Measurements from ENCODE around the gene OSR1.

- TF ChIP-seq ZNF175 (tag by site-specific recombination; IDR thresholded peaks at IDR 0.05), result no peak
- no peak for TF ChIP-seq CTCF (tag by site-specific recombination; IDR thresholded peaks at IDR 0.05)
- no peak for TF ChIP-seq PBX3 (CRISPR knock-in tag; IDR thresholded peaks at IDR 0.05)
- no peak for TF ChIP-seq ZFP37 (tag by site-specific recombination; IDR thresholded peaks at IDR 0.05)
- no peak for TF ChIP-seq ZNF747 (tag by site-specific recombination; IDR thresholded peaks at IDR 0.05)
- no peak for TF ChIP-seq ZNF530 (tag by site-specific recombination; IDR thresholded peaks at IDR 0.05; ENCODE audit: low read depth)
- no peak for TF ChIP-seq REST (tag by site-specific recombination; IDR thresholded peaks at IDR 0.05)
- no peak for TF ChIP-seq ZNF501 (tag by site-specific recombination; IDR thresholded peaks at IDR 0.05)
- TF ChIP-seq, protein P1, sequence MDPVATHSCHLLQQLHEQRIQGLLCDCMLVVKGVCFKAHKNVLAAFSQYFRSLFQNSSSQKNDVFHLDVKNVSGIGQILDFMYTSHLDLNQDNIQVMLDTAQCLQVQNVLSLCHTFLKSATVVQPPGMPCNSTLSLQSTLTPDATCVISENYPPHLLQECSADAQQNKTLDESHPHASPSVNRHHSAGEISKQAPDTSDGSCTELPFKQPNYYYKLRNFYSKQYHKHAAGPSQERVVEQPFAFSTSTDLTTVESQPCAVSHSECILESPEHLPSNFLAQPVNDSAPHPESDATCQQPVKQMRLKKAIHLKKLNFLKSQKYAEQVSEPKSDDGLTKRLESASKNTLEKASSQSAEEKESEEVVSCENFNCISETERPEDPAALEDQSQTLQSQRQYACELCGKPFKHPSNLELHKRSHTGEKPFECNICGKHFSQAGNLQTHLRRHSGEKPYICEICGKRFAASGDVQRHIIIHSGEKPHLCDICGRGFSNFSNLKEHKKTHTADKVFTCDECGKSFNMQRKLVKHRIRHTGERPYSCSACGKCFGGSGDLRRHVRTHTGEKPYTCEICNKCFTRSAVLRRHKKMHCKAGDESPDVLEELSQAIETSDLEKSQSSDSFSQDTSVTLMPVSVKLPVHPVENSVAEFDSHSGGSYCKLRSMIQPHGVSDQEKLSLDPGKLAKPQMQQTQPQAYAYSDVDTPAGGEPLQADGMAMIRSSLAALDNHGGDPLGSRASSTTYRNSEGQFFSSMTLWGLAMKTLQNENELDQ (tag by site-specific recombination; IDR thresholded peaks at IDR 0.05; ENCODE audit: low read depth), result no peak
- TF ChIP-seq ZNF292 (tag by site-specific recombination; IDR thresholded peaks at IDR 0.05; ENCODE audit: borderline replicate concordance, low read depth), result no peak
- no peak for TF ChIP-seq KLF17 (tag by site-specific recombination; IDR thresholded peaks at IDR 0.05)
- no peak for TF ChIP-seq ZNF580 (tag by site-specific recombination; IDR thresholded peaks at IDR 0.05)
- TF ChIP-seq ZNF274 (IDR thresholded peaks at IDR 0.05; ENCODE audit: low read length), result no peak
- TF ChIP-seq ZNF274 (tag by site-specific recombination; IDR thresholded peaks at IDR 0.05; ENCODE audit: borderline replicate concordance), result no peak
These were observed 44.9 kb downstream of the OSR1 start for GRCh38 chr2:19313553-19313952.
